Transverse colon (tissue), 4 donors: ENCODE measurements around the gene TYRP1. TPM values are rescaled to one million over a fixed set of nuclear protein-coding genes. Genes with fewer than 3 reads are reported as not detected.
"Not testable (repeated sequence)": the region's sequence is repeated elsewhere in the genome, so short reads cannot be mapped to it uniquely, and the experiment has no call there.

Experiments
- DNase-seq: peaks from one replicate; pipeline ENCODE4 v3.0.0-alpha.2; 2019
- H3K27ac ChIP-seq, 4 donors: fragments of 200-600 bp; sonication (generic); 2 replicates each; pipeline ENCODE4 v1.5.1; 2016 to 2018; ENCODE audit warnings: inconsistent platforms in 4 of 4
- H3K27me3 ChIP-seq: fragments of 200-600 bp; sonication (generic); 2 replicates; pipeline ENCODE4 v1.5.1; 2017; ENCODE audit warnings: inconsistent platforms
- H3K36me3 ChIP-seq, 4 donors: fragments of 200-600 bp; sonication (generic); 2 replicates each; pipeline ENCODE4 v1.5.1; 2017 to 2019; ENCODE audit warnings: inconsistent platforms in 4 of 4
- H3K4me1 ChIP-seq, 4 donors: fragments of 200-600 bp; sonication (generic); 2 replicates each; pipeline ENCODE4 v1.5.1; 2017 to 2020; ENCODE audit warnings: inconsistent platforms in 4 of 4
- H3K4me3 ChIP-seq, 4 donors: fragments of 200-600 bp; sonication (generic); 1 replicate in 1 of 4; 2 replicates in 3 of 4; pipeline versions ENCODE4 v1.5.1 to v1.6.1; 2017 to 2019; ENCODE audit warnings: inconsistent platforms in 4 of 4
- H3K9me3 ChIP-seq, 2 donors: fragments of 200-600 bp; sonication (generic); 2 replicates each; pipeline ENCODE4 v1.5.1; 2017 to 2019; ENCODE audit warnings: inconsistent platforms in 2 of 2
- CTCF ChIP-seq, 5 experiments: fragments of 200-600 bp in 3 of 5; fragments of 450-650 bp in 2 of 5; sonication (generic) in 3 of 5; IDR thresholded peaks; 1 replicate in 2 of 5; 2 replicates in 3 of 5; pipeline ENCODE4 v1.5.1; 2016 to 2017; ENCODE audit warnings: antibody characterized with exemption in 5 of 5, inconsistent platforms in 3 of 5, mild to moderate bottlenecking in 2 of 5, moderate library complexity in 1 of 5
- EP300 ChIP-seq: sonication (generic); formaldehyde crosslinking; IDR thresholded peaks from one replicate; pipeline ENCODE4 v1.6.1; 2017; ENCODE audit warnings: antibody characterized with exemption, low read depth
- POLR2A ChIP-seq: fragments of 450-650 bp; IDR thresholded peaks from one replicate; pipeline ENCODE4 v1.6.1; 2016; ENCODE audit warnings: antibody characterized with exemption, mild to moderate bottlenecking, moderate library complexity
- POLR2AphosphoS5 ChIP-seq, 3 donors: sonication (generic); formaldehyde crosslinking; IDR thresholded peaks; one replicate each; pipeline ENCODE4 v1.6.1; 2016; ENCODE audit warnings: antibody characterized with exemption in 3 of 3
- WGBS, 2 donors: methylation state at CpG; one replicate each; pipeline ENCODE4 v1.1.5; 2018; ENCODE audit warnings: low coverage in 1 of 2; 5-methylcytosine and 5-hydroxymethylcytosine counted together
- in situ Hi-C, 4 donors: fragments of 200-750 bp; cut with MboI; loops; one replicate each; pipeline versions ENCODE4 v1.15.0 to v1.15.1; 2017; ENCODE audit warnings: low sequenced_read_pairs in 3 of 4, low pct_ligation_motif_present in 1 of 4, low pct_unique_long_range_greater_than_20kb in 1 of 4
- intact Hi-C: fragments of 100-400 bp; cut with DNase I; formaldehyde crosslinking; loops from one replicate; pipeline ENCODE4 v1.15.1; 2023; ENCODE audit warnings: low total_unique reads
- total RNA-seq, 4 donors: library from RNA; depleted of rRNA; stranded (reverse); fragments of >200 nt; gene quantifications; one replicate each; pipeline ENCODE4 v1.1.0, GENCODE V29; 2016

The TYRP1 gene
- total RNA-seq, 4 donors from 2014 or later = 0.41 TPM; not detected in 3

GRCh38 chr9:12659220-12659619 lies 34.0 kb upstream of the TYRP1 start:
- no peak for DNase-seq
- Histone ChIP-seq H3K4me3 (no peak overlapping the region), H3K4me1 (no peaks in the 10 kb centered on the region), H3K27me3 (no peaks in the 10 kb centered on the region), H3K9me3 (no peaks in the 10 kb centered on the region), H3K36me3 (no peaks in the 10 kb centered on the region), H3K27ac (no peak overlapping the region)
- 88 to 90% methylated on average over 4 of the region's 4 CpGs for WGBS, 2 donors
- in situ Hi-C loops (no loop called here), intact Hi-C loops (no loop called here)
- no peak for TF ChIP-seq CTCF (IDR thresholded peaks at IDR 0.05)
- no peak for TF ChIP-seq POLR2A
- TF ChIP-seq EP300 = no peak
- TF ChIP-seq POLR2AphosphoS5 (IDR thresholded peaks at IDR 0.05) = no peak

- H3K4me3 ChIP-seq = no peak overlapping the region
Observed at GRCh38 chr9:12666813-12667212, 26.4 kb upstream of the TYRP1 start.

GRCh38 chr9:12667892-12668291 lies 25.3 kb upstream of the TYRP1 start:
- H3K27me3 ChIP-seq = no peaks in the 10 kb centered on the region
- in situ Hi-C loops (no loop called here), intact Hi-C loops (no loop called here)
- no peak overlapping the region for H3K27ac ChIP-seq
- no peaks in the 10 kb centered on the region for H3K9me3 ChIP-seq
- H3K4me3 ChIP-seq = no peak overlapping the region
- H3K36me3 ChIP-seq = no peaks in the 10 kb centered on the region
- no peak for DNase-seq
- WGBS, 2 donors = 50 to 82% methylated on average over 1 to 3 of the region's 3 CpGs
- TF ChIP-seq POLR2A (no peak), POLR2AphosphoS5 (IDR thresholded peaks at IDR 0.05) (no peak), EP300 (no peak), CTCF (IDR thresholded peaks at IDR 0.05) (no peak)
- no peaks in the 10 kb centered on the region for H3K4me1 ChIP-seq

More at GRCh38 chr9:12666813-12667212, 26.4 kb upstream of the TYRP1 start:
- Histone ChIP-seq H3K4me1 (no peaks in the 10 kb centered on the region), H3K36me3 (no peaks in the 10 kb centered on the region), H3K27me3 (no peaks in the 10 kb centered on the region), H3K27ac (no peak overlapping the region), H3K9me3 (no peaks in the 10 kb centered on the region)
- TF ChIP-seq CTCF (IDR thresholded peaks at IDR 0.05) = no peak
- no peak for TF ChIP-seq POLR2A
- intact Hi-C loops = no loop called here
- 50 to 58% methylated on average over 2 of the region's 2 CpGs for WGBS, 2 donors
- no peak for DNase-seq
- in situ Hi-C loops = no loop called here

GRCh38 chr9:12670006-12670405 lies 23.2 kb upstream of the TYRP1 start:
- Histone ChIP-seq H3K27me3 (no peaks in the 10 kb centered on the region), H3K4me1 (no peaks in the 10 kb centered on the region), H3K4me3 (no peak overlapping the region), H3K36me3 (no peaks in the 10 kb centered on the region), H3K27ac (no peak overlapping the region), H3K9me3 (no peaks in the 10 kb centered on the region)
- intact Hi-C loops (no loop called here), in situ Hi-C loops (no loop called here)
- 72 to 88% methylated on average over 1 to 2 of the region's 2 CpGs for WGBS, 2 donors
- DNase-seq = no peak
- no peak for TF ChIP-seq EP300

- Histone ChIP-seq H3K4me3 (no peak overlapping the region), H3K27ac (no peak overlapping the region), H3K27me3 (no peaks in the 10 kb centered on the region), H3K4me1 (no peaks in the 10 kb centered on the region), H3K36me3 (no peaks in the 10 kb centered on the region), H3K9me3 (no peaks in the 10 kb centered on the region)
- no peak for TF ChIP-seq CTCF (IDR thresholded peaks at IDR 0.05)
- in situ Hi-C loops (no loop called here), intact Hi-C loops (no loop called here)
- WGBS, 2 donors = 67 to 80% methylated on average over 5 of the region's 5 CpGs
- no peak for DNase-seq
Observed at GRCh38 chr9:12674961-12675360, 18.2 kb upstream of the TYRP1 start.

GRCh38 chr9:12677462-12678126 lies 15.6 kb upstream of the TYRP1 start:
- intact Hi-C loops = not testable (repeated sequence)

More at GRCh38 chr9:12677462-12678126, 15.6 kb upstream of the TYRP1 start:
- H3K9me3 ChIP-seq, H3K4me3 ChIP-seq, H3K27ac ChIP-seq, H3K36me3 ChIP-seq, in situ Hi-C loops, DNase-seq, H3K4me1 ChIP-seq, H3K27me3 ChIP-seq: not testable (repeated sequence)
- WGBS, 2 donors = 81 to 93% methylated on average over 7 to 11 of the region's 11 CpGs
